SHP77 treated with DMSO at 0.1 percent for 48 hours (cell line): Measurements from ENCODE around the gene YEATS2.
A peak's percentile ranks its signal among the peaks of the same experiment; 100 is the strongest.

ENCODE experiments used
- DNase-seq: peaks from one replicate; lab custom pipeline; 2025; lab: John Stamatoyannopoulos, UW

YEATS2 gene

DNA sequence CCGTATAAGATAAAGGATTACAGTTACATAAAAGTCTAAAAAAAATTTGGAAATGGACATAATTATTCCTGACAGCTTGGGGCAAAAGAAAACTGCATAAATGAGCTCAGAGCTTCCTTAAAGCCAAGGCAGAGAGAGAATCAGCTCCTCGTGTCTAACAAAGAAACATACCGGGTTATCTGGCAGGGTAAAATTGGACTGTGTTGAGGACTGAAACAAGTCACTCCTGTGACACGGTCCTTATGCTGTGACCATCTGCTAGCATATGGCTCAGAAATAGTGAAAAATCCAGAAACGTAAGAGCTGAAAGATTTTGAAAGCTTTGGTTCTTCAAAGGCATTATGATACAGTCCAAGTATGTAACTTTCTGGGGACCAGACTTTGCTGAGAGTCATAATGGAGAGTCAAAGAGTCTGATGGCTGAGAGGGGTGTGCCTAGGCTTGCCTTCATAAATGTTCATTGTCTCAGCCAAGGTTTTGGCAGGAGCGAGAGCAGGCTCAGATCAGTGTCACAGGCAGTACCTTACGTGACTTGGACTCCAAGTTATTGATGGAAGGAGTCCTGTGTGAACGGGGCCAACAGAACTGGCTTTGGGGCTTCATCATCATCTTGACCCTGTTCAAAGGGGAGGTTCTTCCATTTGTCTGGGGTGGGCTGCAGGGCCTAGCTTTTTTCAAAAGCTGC, 115.3 kb downstream of the YEATS2 start:
- no peak for DNase-seq

DNA sequence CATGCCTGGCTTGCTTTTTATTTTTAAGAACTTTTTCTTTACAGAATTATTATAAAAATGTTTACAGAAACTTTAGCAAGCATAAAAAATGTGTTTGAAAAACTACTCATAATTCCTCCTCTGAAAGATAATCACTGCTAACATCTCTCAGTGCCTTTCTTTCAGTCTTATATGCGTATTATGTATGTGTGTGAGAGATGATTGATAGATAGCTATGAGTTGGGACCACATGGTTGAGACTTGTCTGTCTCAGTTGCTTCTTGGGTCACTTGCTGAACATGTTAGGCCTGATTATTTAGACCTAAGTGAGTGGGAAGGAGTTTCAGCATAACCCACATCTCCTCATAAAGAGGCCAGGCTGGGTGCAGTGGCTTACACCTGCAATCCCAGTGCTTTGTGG, 116.6 kb downstream of the YEATS2 start:
- DNase-seq = no peak

DNA sequence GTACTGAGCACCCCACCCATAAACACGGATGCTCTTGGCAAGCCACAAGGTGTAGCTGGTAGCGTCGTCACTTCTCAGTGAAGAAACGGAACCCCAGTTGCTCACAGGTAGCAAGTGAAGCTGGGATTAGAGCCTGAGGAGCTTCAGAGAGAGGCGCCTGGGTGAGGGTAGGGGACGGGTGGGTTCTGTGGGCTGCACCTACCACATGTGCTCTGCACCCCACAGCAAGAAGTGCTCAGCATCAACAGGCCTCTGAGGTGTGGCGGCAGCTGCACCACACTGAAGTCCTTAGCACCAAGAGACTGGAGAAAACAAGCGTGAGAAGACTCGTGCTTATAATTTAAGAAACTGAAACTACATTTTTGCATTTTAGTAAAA, 118.0 kb downstream of the YEATS2 start:
- DNase-seq = no peak

DNA sequence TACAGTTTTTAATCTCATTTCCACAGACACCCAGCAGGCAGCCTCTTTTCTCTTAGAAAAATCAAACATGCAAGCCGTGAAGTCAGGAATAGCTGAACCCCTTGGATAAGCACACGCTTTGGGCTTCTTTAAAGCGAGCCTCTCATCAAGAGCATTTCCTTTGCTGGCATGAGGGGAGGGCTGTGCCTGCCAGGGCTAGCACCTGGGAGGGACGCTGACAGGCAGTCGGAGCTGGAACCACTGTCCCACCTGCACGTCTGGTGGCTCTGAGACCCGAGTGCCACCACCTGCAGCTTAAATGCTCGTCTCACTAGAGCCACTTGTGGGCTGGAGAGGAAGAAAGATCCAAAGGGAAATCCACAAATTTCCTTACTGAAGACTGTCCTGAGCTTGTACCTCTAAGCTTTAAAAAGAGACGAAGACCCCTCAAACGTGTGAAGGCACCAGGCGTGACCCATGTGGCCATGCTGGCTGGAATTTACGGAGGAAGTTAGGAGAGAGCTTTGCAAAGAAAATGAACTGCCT, 118.4 kb downstream of the YEATS2 start:
- peak; percentile 33 for DNase-seq

DNA sequence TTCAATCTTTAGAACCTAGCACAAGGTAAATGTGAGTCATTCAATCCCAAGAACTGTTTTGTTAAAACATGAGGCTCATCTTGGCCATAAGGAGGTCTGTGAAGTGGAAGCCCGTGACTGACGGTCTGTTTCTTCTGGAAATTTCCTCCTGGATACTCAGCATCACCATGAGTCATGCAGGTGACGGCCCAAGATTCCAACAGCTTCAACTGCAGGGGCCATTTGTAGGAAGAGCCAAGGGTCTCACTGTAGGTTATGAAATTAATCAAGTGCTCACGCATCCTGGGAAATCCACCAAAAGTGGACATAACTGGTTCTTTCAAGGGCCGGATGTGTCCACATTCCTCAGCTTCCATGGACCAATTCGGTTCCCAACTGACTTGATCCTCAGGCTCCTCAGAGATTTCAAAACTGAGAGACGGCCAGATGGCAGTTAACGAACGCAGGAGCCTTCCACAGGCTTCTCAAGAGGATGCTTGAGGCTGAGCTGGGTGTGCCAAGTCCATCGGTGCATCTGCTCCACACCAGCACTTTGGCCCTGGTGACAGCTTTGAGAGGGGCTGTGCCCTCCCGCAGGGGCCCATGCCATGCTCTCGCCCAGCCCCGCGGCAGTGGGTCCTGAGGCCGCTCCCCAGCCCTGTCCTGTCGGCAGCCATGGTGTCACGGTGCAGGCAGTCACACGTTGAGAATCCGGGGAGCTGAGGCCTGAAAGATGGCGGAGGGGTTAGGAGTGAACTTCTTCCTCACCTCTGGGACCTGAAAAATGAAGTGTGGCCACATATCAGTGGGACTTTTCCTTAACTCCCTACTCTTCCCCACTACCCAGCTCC, 119.3 kb downstream of the YEATS2 start:
- no peak for DNase-seq

DNA sequence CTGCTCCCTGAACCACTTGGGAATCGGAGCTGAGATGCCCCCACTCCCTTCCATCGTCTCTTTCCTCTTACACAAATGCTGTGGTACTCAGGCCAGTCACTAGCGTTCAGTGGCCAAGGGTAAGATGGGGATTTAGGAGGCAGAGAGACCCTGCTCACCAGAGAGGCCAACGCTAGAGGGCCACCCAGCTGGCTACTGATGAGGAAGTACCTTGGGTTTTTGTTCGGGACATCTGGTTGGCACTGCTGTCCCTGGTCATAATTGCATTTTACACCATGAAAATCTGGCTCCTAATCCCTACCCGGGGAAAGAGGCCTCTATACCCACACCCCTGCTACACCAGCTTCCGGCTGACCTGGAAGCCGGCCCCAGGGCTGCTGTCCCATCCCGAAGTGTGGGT, 120.0 kb downstream of the YEATS2 start:
- DNase-seq = no peak

DNA sequence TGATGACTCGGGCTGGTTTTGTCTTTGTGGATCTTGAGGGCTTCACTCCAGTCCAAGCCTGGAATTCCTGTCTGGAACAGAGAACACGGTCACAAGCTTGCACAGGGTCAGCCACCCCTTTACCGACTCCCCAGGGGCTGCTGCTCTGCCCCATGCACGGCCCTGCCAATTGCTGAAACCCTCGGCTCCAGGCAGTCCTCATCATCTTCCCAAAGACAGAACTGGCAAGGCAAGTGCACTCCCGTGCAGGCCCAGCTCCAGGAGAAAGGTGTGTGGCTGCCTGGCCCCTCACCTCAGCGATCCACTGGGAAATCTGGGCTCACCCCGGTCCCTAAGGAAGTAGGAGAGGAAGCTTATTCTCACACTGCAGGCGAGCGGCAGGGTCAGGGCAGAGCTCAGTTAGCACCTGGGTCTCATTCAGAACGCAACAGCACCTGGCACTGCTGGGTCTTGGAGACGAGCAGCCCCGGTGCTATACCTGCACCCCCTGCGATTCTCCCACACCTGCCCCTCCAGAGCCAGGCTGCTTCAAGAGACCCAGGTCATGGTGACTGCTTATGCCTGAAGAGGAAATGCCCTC, 120.5 kb downstream of the YEATS2 start:
- DNase-seq = no peak

DNA sequence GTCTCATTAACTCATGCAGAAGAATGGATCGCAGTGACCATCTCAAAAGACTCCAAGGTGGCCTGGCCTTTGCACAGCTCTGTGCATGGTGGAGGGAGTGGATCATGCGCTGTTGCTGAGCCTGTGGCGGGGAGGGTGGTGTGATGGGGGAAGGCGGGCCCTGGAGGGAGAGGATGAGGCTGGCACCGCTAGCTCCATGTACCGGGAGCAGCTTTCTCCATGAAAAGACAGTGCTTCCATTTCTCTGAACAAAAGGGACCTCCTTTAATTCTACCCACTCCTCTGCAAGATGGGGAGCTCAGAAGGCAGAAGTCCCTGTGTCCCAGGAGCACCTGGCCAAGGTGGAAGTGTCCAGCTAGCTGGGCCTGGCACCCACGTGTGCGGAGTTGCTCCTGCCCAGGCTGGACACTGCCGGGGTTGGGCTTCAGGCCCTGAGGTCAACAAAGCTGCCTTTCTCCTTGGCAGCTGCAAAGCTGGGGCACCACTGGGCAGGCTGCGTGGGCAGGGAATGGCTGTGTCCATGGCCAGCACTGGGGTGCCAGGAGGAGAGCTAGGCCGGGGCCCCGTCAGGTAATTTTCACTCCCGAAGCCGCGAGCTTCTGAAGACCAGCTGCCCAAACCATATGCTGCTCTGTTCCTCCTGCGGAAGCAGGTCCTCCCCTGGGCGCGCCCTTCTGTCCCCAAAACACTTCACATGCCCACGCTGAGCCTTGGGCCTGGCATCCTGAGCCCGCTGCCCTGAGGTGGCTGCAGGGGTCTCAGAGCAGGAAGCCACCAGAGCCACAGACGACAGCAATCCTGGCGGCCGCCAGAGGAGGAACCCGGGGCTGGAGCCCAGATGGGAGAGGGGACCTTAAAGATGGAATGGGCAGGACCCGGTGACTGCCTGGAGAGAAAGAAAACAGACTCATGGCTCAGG, 121.4 kb downstream of the YEATS2 start:
- DNase-seq = no peak

DNA sequence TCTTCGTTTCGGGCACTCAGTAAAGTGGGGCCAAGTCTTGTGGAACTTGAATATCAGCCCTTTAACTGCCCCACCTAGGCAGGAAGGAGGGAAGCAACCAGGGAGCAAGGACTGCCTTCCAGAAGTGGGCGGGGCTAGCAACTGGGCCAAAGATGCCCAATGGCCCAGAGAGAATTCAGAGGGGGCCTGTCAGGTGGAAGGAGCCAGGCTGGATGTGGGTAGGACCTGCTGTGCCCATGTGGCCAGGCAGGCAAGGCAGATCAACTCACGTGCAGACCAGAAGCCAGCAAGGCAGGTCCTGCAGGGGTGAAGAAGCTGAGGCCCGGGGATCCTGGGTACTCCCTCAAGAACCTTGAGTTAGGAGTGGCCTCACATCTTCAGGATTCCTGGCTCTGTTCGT, 122.2 kb downstream of the YEATS2 start:
- no peak for DNase-seq

DNA sequence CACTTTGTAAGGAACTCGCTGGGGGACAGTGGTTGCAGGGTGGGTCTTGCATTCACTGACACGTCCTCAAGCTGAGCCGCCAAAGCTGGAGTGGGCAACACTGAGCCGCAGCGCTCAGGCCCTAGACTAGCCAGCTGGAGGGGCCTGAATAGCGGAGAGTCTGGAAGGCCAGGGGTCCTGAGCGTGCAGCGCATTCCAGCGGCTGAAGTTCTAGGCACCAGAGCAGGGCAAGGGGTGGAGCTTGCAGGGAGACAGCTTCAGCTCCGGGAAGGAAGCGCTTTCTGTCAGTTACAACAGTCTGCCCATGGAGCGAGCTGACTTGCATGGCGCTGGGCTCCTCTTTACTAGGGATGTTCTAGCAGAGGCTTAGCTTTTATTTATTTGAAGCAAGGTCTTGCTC, 125.0 kb downstream of the YEATS2 start:
- DNase-seq = no peak

DNA sequence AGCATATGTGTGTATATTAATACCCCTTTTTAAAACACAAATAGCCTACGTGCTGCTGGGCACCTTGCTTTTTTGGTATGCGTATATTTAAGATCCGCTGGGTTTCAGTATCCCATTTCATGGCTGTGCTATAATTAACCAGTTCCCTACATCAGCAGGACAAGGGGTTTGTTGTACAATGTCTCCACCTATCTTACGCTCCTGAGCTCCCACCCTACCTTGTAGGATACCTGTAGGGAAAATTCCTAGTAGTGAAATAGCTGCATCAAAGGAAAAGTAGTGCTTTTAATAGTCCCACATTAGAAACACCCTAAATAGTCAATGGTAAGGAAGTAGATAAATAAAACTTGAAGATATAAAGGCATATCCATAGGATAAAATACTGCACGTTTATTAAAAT, 126.4 kb downstream of the YEATS2 start:
- peak; percentile 28 for DNase-seq

DNA sequence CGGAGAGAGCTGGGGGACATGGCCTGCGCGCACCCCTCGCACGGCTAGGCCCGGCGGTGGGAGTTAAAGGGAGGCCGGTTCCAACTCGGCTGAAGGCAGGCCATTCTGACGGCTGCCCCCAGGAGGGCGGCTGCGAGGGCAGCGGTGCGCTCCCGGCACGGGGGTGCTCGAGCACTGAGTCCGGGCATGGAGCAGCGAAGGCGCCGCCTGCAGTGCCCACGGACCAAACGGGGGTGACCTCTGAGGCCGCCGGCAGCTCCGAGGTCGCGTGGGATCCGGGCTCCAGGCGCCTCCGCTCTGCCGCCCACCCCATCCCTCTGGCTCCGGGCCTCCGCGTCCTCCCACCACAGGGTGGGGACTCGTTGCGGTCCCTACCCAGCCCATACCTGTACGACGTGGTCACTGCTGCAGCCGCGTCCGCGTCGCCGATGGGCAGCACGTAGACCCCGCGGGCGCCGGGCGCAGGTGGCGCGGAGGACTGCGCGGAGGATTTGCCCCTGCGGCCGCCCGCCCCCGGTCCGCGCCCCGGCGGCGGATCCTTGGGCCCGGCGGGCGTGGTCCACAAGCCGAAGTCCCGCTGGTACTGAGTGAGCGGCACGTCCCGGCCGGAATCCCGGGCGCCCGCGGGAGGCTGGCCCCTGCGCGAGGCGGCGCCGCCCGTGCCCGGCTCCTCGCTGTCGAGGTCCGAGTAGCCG, 127.3 kb downstream of the YEATS2 start:
- DNase-seq = no peak

DNA sequence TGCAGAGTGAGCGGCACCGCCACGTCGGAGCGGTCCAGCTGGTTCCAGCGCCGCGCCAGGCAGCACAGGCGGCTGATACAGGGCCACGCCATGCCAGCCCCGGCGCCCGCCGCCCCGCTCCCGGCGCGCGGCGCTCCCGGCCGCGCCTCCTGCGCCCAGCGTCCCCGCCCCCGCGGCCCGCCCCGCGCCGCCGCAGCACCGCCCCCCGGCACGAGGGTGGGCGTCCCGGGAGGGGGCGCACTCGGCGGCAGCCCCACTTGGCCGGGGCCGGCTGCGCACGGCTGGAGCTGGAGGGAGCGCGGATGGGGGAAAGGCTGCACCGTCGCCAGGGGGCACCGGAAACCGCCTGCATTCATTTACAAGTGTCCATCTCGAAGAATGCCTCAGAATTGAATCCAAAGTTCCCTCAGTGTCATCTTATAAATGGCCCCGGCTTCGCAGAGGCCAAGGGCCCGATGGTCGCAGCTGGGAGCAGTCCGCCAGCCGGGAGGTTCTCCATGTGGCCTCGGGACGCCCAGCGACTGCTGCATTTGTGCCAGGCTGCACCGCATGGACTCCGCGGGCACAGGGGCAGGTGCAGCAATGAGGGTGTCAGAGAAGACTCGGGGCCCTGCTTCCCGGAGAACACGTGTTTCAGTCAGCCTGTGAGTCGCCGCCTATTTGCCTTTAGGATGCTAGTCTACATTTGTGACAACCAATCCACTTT, 128.0 kb downstream of the YEATS2 start, which contains the start of gene MAP6D1:
Gene MAP6D1, minus strand, starts transcription at position 122 of the 706 bp plus-strand sequence. Its CDS starts 30 bp downstream, at position 92.
- peak; percentile 78 for DNase-seq

DNA sequence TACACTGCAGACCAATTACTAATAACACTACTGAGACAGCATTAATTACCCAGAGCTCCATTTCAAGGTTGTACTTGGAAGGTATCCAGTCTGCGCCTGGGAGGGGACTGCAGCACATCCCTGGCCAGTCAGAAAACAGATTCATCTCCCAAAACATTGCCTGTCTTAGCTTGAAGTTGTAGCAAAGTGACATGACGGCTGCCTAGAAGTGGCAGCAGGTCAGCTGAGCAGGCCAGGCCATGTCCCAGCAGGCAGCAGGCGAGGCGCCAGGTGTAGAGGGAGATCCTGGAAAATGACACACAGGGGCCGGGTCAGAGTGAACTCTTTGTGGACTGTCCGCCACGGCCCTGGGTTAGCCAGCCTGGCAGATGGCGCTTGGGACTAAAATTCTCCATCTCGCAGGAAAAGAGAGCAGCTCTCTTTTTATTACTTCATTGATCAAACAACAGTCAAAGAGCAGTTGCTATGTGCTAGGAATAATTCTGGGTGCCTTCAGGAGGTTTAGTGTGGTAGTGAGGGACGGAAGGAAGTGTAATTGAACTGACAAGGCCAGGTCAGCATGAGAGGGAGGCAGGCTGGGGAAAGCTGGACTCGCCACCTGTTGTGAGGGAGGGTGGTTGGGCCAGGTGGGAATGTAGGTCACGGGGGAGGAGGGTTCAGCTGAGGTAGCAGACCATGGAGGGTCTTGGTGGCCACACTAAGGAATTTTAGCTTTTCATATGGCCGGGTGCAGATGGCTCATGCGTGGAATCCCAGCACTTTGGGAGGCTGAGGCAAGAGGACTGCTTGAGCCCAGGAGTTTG, 129.1 kb downstream of the YEATS2 start:
- peak; percentile 51 for DNase-seq

DNA sequence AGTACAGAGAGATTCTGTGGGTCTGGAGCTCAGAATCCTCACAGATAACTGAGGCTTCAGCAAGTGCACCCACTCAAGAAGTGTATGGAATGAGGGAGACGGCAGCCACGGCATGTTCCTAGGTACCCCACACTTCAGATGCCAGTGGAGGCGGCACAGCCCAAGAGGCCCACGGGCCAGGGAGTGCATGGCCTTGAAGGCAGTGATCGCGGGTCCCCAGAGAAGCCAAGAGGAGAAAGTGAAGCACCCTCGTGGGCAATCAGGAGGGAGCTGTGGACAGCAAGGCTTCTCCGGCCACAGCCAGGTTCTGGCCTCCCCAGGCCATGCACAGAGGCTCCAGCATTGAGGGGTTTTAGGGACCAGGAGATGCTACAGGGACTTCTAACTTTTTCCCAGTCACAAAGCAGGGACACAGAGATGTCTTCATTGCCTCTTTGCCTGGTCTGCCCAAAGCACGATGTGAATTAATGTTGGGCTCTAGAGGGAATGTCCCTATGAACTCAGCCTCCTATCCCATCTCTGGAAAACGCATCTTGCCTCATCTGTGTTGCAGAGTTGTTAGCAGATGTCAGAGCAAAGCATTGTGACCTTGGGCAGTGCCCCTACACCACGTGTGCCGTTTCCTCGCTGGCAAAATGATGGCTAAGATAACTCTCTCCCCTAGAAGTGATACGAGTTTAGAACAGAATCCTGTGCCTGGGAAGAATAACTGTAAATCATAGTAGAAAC, 130.4 kb downstream of the YEATS2 start:
- DNase-seq = no peak

DNA sequence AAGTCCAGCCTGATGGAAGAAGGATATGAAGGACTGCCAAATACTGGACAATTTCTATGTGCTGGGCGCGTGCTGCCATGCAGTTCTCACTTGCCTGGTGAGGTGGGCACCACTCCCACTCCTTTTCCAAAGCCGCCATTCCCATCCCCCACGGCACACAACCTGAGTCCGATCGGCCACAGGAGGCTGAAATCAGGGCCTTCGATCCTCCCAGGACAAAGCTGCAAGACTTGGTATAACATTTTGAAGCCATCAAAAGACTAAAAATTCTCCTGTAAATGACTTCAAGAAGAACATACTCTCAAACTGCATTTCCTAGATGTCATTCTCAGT, 130.9 kb downstream of the YEATS2 start:
- no peak for DNase-seq

DNA sequence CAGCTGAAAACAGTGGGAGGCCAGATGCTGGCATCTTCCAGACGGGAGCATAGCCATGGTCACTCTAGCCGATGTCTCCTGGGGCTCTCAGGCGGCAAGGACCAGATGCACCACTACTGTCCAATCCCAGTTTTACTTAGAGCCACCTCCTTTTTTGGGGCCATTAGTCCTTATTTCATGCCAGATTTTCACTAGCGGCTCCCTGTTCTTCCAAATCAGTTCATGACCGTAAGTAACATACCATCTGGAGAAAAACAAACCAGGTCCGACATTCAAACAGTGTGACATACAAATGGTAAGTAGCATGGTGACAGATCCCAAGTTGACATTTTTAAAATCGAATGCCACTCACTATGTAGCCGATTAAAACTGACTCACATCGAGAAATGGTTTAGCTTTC, 131.9 kb downstream of the YEATS2 start:
- no peak for DNase-seq

DNA sequence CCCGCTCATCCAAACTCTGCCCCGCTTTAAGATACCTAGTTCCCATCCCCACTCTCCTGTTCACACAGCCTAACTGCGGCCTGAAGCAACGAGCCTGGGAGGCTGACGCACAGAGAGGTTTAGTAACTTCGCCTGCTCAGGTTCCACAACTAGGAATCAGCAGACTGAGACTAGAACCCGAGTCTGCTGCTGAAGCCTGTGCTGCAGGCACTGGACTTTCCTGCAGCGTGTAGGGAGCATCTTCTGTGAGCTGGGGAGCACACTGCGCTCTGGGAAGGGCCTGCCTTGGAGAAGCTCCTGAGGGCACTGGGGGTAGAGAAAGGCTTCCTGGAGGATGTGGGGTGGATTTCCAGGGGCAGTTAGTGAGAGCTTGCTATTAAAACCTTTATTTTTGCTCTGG, 132.6 kb downstream of the YEATS2 start:
- no peak for DNase-seq

DNA sequence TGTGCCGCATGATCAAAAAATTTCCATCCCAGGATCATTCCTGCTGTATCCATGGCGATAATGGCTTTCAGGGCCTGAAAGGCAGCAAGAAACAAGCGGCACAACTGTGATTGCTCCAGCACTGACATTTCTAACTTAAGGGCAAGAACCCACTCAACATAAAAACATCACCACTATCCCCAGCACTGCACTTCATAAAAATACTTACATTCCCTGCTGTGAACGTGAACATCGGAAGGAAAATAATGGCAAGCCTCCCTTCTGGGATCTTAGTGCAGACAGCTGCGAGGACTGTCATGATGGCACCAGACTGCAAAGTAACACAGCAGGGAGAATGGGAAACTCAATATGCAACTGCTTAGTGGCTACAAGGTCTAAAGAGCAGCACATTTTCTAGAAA, 135.9 kb downstream of the YEATS2 start:
- DNase-seq = no peak
